Kidney epithelial cell (primary cell): ENCODE results near the gene TAL1. TPM values are rescaled to one million over a fixed set of nuclear protein-coding genes. Genes with fewer than 3 reads are reported as not detected.
A peak's percentile ranks its signal among the peaks of the same experiment; 100 is the strongest.

Experiments
- DNase-seq: peaks from one replicate; pipeline ENCODE4 v3.0.0-alpha.2; 2010; ENCODE audit warnings: low read depth
- H3K27me3 ChIP-seq: 2 replicates; pipeline ENCODE4 v1.6.0; 2011; ENCODE audit warnings: low read length; ENCODE audit not compliant: control insufficient read depth, insufficient read depth
- H3K36me3 ChIP-seq: 2 replicates; pipeline ENCODE4 v1.5.1; 2011; ENCODE audit warnings: low read length; ENCODE audit not compliant: control insufficient read depth, insufficient read depth
- H3K4me3 ChIP-seq: 2 replicates; pipeline ENCODE4 v1.5.1; 2011; ENCODE audit warnings: low read depth, mild to moderate bottlenecking, control low read depth, low read length
- total RNA-seq: library from RNA; depleted of rRNA; stranded (reverse); fragments of >200 nt; gene quantifications from 2 replicates; pipeline ENCODE4 v1.2.3, GENCODE V29; 2015
- TF ChIP-seq, protein P1 (sequence below): IDR thresholded peaks from 2 replicates; pipeline ENCODE4 v1.5.1; 2011; ENCODE audit warnings: mild to moderate bottlenecking, moderate library complexity, low read length, control low read depth, inconsistent platforms; ENCODE audit not compliant: insufficient read depth, poor library complexity, severe bottlenecking

The TAL1 gene
- total RNA-seq, 1 donor from 2014 or later, result 0.71 TPM

DNA sequence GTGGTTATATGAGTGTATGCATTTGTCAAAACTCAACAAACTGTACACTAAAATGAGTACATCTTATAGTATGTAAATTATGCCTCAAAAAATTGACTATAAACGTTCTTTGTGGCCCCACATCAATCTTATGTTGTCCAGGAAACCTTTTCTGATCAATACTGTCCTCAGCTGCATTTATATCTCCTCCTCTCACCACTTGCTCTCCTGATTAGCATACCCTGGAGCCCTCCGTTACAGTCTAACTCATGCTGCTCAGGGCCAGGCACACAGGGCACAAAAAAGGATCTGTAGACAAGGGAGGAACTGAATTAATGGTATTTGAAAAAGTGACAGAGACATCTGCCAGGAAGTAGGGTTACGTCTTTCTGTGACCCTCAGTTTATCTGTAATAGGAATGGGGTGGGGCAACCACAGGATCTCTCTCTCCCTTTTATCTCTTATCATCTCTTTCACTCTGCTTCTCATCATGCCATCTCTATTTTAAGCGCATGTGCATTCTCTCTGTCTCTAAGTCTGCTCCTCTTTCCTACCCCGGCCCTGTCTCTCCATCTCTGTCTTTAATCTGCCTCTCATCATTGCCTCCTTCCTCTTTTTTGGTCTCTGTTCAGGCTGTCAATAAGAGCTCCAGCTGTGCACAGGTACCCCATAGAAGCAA, 7.0 kb upstream of the TAL1 start:
- TF ChIP-seq, protein P1, sequence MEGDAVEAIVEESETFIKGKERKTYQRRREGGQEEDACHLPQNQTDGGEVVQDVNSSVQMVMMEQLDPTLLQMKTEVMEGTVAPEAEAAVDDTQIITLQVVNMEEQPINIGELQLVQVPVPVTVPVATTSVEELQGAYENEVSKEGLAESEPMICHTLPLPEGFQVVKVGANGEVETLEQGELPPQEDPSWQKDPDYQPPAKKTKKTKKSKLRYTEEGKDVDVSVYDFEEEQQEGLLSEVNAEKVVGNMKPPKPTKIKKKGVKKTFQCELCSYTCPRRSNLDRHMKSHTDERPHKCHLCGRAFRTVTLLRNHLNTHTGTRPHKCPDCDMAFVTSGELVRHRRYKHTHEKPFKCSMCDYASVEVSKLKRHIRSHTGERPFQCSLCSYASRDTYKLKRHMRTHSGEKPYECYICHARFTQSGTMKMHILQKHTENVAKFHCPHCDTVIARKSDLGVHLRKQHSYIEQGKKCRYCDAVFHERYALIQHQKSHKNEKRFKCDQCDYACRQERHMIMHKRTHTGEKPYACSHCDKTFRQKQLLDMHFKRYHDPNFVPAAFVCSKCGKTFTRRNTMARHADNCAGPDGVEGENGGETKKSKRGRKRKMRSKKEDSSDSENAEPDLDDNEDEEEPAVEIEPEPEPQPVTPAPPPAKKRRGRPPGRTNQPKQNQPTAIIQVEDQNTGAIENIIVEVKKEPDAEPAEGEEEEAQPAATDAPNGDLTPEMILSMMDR, result no peak
- no peak for DNase-seq
- Histone ChIP-seq H3K27me3 (peaks cover 3% of the 10 kb centered on the region), H3K36me3 (no peaks in the 10 kb centered on the region), H3K4me3 (no peak overlapping the region)

DNA sequence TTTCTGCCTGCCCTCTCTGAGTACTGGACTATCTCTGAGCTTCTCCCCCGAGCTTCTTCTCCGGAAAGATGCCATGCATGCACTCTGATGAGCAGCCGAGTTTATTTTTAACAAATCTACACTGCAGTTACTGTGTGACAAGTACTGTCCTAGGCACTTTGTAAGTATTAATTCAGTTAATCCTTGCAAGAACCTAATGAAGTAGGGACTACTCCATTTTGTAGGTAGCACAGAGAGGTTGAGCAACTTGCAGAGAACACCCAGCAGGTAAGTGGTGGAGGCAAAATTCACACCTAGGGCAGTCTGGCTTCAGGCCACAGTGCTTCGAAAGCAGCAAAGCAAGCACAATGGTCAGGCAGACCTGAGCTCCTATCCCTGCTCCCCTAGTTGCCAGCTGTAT, 3.8 kb upstream of the TAL1 start:
- TF ChIP-seq, protein P1, result no peak
- no peak overlapping the region for H3K4me3 ChIP-seq
- H3K27me3 ChIP-seq, result peaks cover 34% of the 10 kb centered on the region
- DNase-seq, result no peak
- H3K36me3 ChIP-seq, result no peaks in the 10 kb centered on the region

DNA sequence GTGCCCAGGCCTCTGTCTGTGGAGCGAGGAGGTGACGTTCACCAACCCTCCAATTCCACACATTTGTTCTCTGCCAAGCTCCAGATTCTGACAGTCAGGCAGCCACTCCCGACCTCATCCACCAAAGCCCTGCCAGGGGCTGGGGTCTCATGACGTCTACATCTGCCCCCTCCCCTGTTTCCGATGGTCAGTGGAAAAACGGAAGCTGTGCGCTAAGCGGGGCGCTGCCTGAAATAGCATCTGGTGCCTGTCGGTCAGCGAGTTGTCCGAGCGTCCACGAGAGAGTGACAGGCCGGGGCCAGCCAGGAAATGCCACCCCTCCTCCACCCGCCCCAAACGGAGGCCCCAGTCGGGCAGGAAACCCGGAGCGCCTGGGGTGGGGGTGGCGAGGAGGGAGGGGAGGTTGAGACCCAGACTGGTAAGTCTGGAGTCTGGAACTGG, 3.2 kb upstream of the TAL1 start:
- Histone ChIP-seq H3K4me3 (no peak overlapping the region), H3K36me3 (no peaks in the 10 kb centered on the region), H3K27me3 (peaks cover 39% of the 10 kb centered on the region)
- TF ChIP-seq, protein P1, result no peak
- DNase-seq, result no peak

DNA sequence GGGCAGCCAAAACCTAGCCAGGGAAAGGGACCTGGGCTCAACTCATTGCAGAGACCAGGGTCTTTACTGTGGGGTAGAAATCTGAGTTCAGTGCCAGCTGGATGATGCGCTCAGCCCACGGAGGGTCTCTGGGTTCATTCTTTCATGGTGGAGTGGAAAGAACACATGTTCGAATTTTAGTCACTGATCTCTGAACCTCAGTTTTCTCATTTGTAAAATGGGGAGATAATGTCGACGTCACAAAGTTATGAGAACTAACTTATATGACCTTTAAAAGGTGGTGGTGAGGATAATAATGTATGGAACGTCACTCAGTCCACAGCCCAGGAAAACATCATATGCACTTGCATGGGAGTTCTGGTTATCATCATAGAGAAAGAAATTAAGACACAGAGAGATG, 1.2 kb upstream of the TAL1 start:
- H3K4me3 ChIP-seq, result no peak overlapping the region
- no peaks in the 10 kb centered on the region for H3K36me3 ChIP-seq
- peaks cover 60% of the 10 kb centered on the region for H3K27me3 ChIP-seq
- no peak for DNase-seq
- TF ChIP-seq, protein P1, result no peak

DNA sequence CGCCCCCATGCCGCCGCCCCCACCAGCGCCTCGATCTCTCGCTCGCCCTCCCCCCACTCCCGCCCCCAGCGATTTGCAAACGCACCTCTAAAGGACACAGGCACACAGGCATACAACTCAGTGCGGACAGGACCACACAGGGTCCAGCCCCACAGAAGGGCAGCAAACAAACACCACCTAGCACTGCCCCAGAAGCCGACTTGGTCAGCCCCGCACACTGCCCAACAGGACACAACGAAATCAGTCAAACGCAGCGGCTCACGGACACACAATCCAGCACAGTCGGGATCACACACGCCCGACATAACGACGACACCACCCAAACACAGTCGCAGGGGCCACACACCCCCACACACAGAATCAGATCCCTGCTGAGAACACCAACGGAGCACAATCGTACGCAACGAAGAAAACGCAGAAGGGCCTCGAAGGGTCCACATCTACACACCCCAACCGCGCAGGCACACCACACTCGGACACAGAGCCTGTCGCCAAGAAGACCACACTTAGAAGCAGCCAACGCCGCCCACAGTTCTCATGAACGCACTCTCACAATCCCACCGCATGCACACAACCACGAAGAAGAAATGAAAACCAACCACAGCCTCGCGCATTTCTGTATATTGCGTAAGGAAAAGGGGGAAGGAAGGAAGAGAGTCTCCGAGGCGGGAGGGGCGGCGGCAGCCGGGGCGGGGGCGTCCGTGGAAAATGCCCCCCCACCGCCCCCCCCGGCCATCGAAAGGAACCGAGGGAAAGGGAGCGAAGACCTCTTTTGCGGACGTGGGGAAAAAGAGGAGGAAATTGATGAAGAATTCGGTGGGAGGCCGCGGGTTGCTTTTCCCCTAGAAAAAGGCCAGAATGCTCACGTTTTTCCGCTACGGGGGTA, 481 bp downstream of the TAL1 start:
- no peak for DNase-seq
- H3K27me3 ChIP-seq, result peaks cover 70% of the 10 kb centered on the region
- TF ChIP-seq, protein P1, result no peak
- no peaks in the 10 kb centered on the region for H3K36me3 ChIP-seq
- H3K4me3 ChIP-seq, result peak overlapping the region; percentile 15
